Measurements from ENCODE around the gene BARX2. TPM values are rescaled to one million over a fixed set of nuclear protein-coding genes. Genes with fewer than 3 reads are reported as not detected.

Gene BARX2
- total and polyA plus RNA-seq, 2 of the 4 experiments (the other 2 are of a cell fraction), result not detected

GRCh38 chr11:129392995-129393394 is 17.3 kb downstream of the BARX2 start:
- Histone ChIP-seq H3K79me1 (ENCODE audit: low read depth in 1 of 2, low read length in 2 of 2) (no peaks in the 10 kb centered on the region), H3K9ac (ENCODE audit: low read depth, low read length) (no peak overlapping the region), H3K4me3 (ENCODE audit: insufficient read depth, low read depth, low read length) (no peak overlapping the region), H3K9me1 (ENCODE audit: insufficient read depth, low read length) (no peaks in the 10 kb centered on the region), H4K91ac (ENCODE audit: insufficient read depth, low read depth, low read length) (no peak overlapping the region), H3K4me2 (ENCODE audit: low read depth, low read length) (no peak overlapping the region), H3K27me3 (ENCODE audit: control insufficient read depth, insufficient read depth, low read length) (peaks cover 2% of the 10 kb centered on the region; the same call in 1 of the 2 replicates), H3K9me3 (ENCODE audit: control insufficient read depth, insufficient read depth, low read length) (no peaks in the 10 kb centered on the region), H2BK20ac (ENCODE audit: low read depth, low read length) (no peak overlapping the region), H3K18ac (ENCODE audit: low read depth, low read length) (no peak overlapping the region), H2AK9ac (replicated peaks; ENCODE audit: low read depth, low read length, poor library complexity) (no peak overlapping the region), H4K20me1 (ENCODE audit: insufficient read depth, low read length) (no peaks in the 10 kb centered on the region), H3K56ac (ENCODE audit: extremely low read depth, insufficient read depth, low read length) (no peak overlapping the region), H2BK15ac (ENCODE audit: low read depth, low read length) (no peak overlapping the region), H3K14ac (replicated peaks; ENCODE audit: low read depth, low read length) (no peak overlapping the region), H3K23ac (ENCODE audit: low read depth, low read length) (no peak overlapping the region), H2AK5ac (ENCODE audit: low read depth, low read length) (no peak overlapping the region), H2BK5ac (ENCODE audit: low read depth, low read length, poor library complexity, severe bottlenecking) (no peak overlapping the region), H4K8ac (ENCODE audit: low read depth in 2 of 2, low read length in 2 of 2) (no peak overlapping the region), H3K4me1 (ENCODE audit: control insufficient read depth, insufficient read depth, low read length) (no peaks in the 10 kb centered on the region), H4K5ac (ENCODE audit: low read depth, low read length) (no peak overlapping the region), H3K4ac (ENCODE audit: low read depth, low read length) (no peak overlapping the region), H3K27ac (ENCODE audit: insufficient read depth, low read length) (no peak overlapping the region), H2BK120ac (ENCODE audit: low read depth, low read length) (no peak overlapping the region), H2AFZ (replicated peaks; ENCODE audit: low read length, poor library complexity) (no peak overlapping the region), H3K36me3 (ENCODE audit: control insufficient read depth, insufficient read depth, low read length) (no peaks in the 10 kb centered on the region)
- TF ChIP-seq BHLHE40 (IDR thresholded peaks at IDR 0.05; ENCODE audit: low read depth, low read length) (no peak), MAZ (IDR thresholded peaks at IDR 0.05; ENCODE audit: borderline replicate concordance, low read depth, low read length) (no peak), CEBPB (IDR thresholded peaks at IDR 0.05; ENCODE audit: low read depth, low read length) (peak; percentile 37; the same call in 1 of the 2 replicates), CHD1 (IDR thresholded peaks at IDR 0.05; ENCODE audit: low read depth, low read length) (no peak), POLR2A (IDR thresholded peaks at IDR 0.05; ENCODE audit: low read depth, low read length) (no peak), RCOR1 (IDR thresholded peaks at IDR 0.05; ENCODE audit: insufficient replicate concordance, low read length) (no peak), RFX5 (IDR thresholded peaks at IDR 0.05; ENCODE audit: low read depth, low read length) (no peak)
- TF ChIP-seq, protein P1, sequence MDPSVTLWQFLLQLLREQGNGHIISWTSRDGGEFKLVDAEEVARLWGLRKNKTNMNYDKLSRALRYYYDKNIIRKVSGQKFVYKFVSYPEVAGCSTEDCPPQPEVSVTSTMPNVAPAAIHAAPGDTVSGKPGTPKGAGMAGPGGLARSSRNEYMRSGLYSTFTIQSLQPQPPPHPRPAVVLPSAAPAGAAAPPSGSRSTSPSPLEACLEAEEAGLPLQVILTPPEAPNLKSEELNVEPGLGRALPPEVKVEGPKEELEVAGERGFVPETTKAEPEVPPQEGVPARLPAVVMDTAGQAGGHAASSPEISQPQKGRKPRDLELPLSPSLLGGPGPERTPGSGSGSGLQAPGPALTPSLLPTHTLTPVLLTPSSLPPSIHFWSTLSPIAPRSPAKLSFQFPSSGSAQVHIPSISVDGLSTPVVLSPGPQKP (IDR thresholded peaks at IDR 0.05; ENCODE audit: borderline replicate concordance, low read depth, low read length), result no peak
- no peak for DNase-seq
- intact Hi-C loops (cut with micrococcal nuclease), result loop anchor here (10.0 kb wide), 1 partner anchor 292 kb away; no protein-coding TSS in a partner anchor
- CTCF ChIA-PET, result interaction anchor here (0.6 kb wide), 1 partner anchor 220 kb away, joined by 5 read pairs; no protein-coding TSS in a partner anchor
- in situ Hi-C loops (cut with MboI; ENCODE audit: low sequenced_read_pairs), result no loop called here
- POLR2A ChIA-PET (ENCODE audit: unreplicated experiment), result no interaction called here
- no CpG with 5 or more reads among the region's 1 CpG for WGBS, 2 experiments (ENCODE audit: extremely low coverage in 2 of 2, insufficient read length in 1 of 2)
- dilution Hi-C loops (cut with HindIII; ENCODE audit: low sequenced_read_pairs, unreplicated experiment), result no loop called here
- no TSS peak for BruUV-seq (replicated peaks)
- no peak for ATAC-seq (ENCODE audit: low read depth)

Measured in IMR-90 (cell line).